22Rv1 (cell line): ENCODE data around the gene XXYLT1.

Source experiments
- H3K27ac ChIP-seq: fragments of 450-650 bp; 2 replicates; pipeline ENCODE4 v1.5.1; 2017
- ZFX ChIP-seq: fragments of 450-650 bp; IDR thresholded peaks from 2 replicates; pipeline ENCODE4 v1.6.1; 2017; ENCODE audit warnings: antibody characterized with exemption, borderline replicate concordance
- TF ChIP-seq, protein P1 (sequence below): fragments of 450-650 bp; IDR thresholded peaks from 2 replicates; pipeline ENCODE4 v1.5.1; 2017; ENCODE audit warnings: mild to moderate bottlenecking

XXYLT1 gene

DNA sequence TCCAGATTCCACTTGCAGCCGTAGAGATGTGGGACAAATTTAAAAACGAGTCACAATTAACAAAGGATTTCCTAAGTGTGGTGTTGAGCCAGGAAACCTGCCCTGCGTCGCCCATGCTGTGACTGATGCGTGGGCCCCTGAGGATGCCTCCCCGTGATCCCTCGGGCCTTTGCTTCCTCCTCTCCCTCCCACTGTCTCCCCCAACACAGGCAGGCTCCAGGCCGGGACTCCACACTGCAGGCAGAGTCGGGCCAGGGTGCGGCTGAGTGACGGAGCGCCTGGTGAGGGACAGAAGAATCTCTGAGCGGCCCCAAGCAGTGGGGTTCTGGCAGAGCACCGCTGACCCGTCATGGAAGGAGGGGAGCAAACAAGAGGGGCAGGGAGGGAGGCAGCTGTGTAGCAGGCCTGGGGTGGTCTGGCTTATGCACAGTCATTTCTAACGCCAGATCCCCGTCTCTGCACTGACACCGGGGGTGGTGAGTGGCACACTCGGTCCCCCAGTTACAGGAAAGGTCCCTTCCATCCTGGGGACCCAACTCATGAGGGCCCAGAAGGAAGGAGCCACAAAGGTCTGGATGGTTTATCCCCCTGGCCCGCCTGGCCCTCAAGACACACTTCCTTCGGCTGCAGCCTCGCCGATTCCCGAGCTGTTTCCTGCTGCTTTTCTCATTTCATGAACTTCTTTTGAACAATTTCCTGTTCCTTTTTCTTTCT is 91.0 kb downstream of the XXYLT1 start:
- TF ChIP-seq, protein P1, sequence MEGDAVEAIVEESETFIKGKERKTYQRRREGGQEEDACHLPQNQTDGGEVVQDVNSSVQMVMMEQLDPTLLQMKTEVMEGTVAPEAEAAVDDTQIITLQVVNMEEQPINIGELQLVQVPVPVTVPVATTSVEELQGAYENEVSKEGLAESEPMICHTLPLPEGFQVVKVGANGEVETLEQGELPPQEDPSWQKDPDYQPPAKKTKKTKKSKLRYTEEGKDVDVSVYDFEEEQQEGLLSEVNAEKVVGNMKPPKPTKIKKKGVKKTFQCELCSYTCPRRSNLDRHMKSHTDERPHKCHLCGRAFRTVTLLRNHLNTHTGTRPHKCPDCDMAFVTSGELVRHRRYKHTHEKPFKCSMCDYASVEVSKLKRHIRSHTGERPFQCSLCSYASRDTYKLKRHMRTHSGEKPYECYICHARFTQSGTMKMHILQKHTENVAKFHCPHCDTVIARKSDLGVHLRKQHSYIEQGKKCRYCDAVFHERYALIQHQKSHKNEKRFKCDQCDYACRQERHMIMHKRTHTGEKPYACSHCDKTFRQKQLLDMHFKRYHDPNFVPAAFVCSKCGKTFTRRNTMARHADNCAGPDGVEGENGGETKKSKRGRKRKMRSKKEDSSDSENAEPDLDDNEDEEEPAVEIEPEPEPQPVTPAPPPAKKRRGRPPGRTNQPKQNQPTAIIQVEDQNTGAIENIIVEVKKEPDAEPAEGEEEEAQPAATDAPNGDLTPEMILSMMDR, result no peak
- TF ChIP-seq ZFX, result no peak
- no peak overlapping the region for H3K27ac ChIP-seq

DNA sequence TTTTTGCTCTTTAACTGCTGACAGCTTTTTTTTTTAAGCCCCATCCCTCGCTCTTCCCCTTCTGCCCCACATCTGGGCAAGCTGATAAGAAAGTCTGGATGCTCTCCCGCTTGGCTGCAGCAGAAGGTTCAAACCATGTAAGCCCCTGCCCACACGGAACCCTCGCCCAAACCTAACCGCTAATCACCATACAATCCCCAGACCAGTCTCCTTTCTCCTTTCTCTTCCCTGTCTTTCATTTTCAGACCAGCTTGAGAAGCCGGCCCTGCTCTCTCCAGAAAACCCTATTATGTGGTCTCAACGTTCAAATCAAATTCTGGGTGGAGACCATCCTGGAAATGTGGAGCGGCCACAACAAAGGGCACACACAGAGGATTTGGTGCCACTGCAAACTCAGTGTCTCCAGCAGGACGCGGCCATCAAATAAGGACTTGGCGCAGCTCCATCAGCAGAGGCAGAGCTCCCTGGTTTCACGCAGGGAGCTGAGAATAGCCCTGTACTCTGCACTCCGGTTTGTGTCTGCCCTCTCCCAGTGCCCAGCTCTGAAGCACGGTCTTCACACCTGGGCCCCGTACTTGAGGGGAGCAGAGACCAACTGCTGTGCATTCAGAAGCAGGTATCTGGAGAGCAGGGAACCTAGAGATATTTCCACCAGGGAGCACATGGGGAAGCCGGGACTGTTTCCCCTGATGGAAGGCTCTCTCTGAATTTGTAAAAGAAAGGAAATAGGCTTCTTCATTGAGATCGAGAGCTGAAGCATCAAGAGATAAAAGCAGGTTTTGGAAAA is 92.6 kb downstream of the XXYLT1 start:
- TF ChIP-seq ZFX, result no peak
- H3K27ac ChIP-seq, result no peak overlapping the region

GRCh38 chr3:195177422-195178123 is 93.4 kb downstream of the XXYLT1 start:
- no peak for TF ChIP-seq ZFX
- H3K27ac ChIP-seq, result no peak overlapping the region

GRCh38 chr3:195176776-195177175 is 94.2 kb downstream of the XXYLT1 start:
- H3K27ac ChIP-seq, result no peak overlapping the region
- TF ChIP-seq ZFX, result no peak
- TF ChIP-seq, protein P1, result no peak

DNA sequence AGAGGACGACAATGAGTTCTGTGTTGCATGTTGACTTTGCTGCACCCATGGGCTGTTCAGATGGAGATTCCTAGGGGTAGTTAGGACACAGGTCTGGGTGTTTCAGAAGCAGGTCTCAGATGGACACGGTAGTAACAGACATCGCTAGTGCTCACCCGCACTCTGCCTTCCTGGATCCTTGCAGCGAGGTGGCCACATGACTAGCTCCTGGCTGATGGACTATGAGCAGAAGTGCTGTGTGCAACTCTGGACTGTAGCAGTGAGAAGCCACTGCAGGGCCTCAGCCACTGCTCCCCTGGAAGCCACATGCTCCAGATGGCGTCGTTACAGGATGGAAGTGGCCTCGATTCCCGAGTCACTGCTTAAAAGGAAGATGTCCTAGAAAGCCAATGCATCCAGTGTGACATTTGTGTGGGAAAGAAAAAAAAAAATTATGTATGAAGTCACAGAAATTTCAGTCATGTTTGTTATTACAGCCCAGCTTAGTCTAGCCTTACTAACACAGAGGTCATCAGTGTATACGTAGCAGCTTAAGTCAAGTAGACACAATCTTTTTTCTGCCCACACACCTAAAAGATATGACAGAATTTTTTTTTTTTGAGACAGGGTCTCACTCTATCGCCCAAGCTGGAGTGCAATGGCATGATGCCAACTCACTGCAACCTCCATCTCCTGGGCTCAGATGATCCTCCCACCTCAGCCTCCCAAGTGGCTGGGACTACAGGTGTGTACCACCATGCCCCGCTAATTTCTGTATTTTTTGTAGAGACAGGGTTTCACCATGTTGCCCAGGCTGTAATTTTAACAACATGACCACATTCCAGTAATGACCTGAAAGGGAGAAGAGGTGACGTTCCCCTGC is 95.3 kb downstream of the XXYLT1 start:
- TF ChIP-seq, protein P1, result no peak
- no peak for TF ChIP-seq ZFX
- no peak overlapping the region for H3K27ac ChIP-seq

DNA sequence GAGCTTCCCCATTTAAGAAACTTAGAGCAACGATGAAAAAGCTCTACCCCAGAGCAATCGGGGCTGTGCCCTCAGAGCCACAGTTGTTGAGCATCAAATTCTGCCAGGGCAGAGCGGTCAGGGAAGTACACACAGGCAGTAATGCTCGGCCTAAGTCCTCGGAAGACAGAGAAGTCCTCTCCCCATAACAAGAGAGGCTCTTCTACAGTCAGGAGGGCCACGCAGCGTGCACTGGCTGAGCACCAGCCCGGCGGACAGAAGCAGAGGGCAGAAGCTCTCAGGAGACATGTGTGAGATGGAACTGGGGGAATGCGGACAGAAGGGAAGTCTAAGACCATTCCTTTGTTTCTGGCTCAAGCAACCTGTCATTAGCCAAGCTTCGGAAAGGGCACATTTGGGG is 95.9 kb downstream of the XXYLT1 start:
- TF ChIP-seq, protein P1, result no peak
- TF ChIP-seq ZFX, result no peak
- H3K27ac ChIP-seq, result no peak overlapping the region

GRCh38 chr3:195173657-195174056 is 97.3 kb downstream of the XXYLT1 start:
- TF ChIP-seq, protein P1, result no peak
- no peak for TF ChIP-seq ZFX
- H3K27ac ChIP-seq, result no peak overlapping the region
